Subcutaneous abdominal adipose tissue (tissue), 5 donors: Measurements from ENCODE around the gene GTF3C5.
"Not testable (repeated sequence)": the region's sequence is repeated elsewhere in the genome, so short reads cannot be mapped to it uniquely, and the experiment has no call there.

Experiments
- H3K27ac ChIP-seq: one replicate; pipeline ENCODE4 v1.7.0; 2013; ENCODE audit warnings: low read depth, mild to moderate bottlenecking, inconsistent platforms, low read length, moderate library complexity
- H3K27me3 ChIP-seq, 5 donors: one replicate each; pipeline ENCODE4 v1.7.0; 2013; ENCODE audit warnings: low read length in 5 of 5, inconsistent platforms in 1 of 5; ENCODE audit not compliant: control insufficient read depth in 5 of 5, insufficient read depth in 4 of 5
- H3K36me3 ChIP-seq, 5 donors: one replicate each; pipeline ENCODE4 v1.7.0; 2013; ENCODE audit warnings: low read length in 5 of 5; ENCODE audit not compliant: control insufficient read depth in 5 of 5, insufficient read depth in 5 of 5
- H3K4me1 ChIP-seq, 5 donors: one replicate each; pipeline ENCODE4 v1.7.0; 2013; ENCODE audit warnings: low read length in 5 of 5, mild to moderate bottlenecking in 3 of 5, moderate library complexity in 1 of 5; ENCODE audit not compliant: control insufficient read depth in 5 of 5, insufficient read depth in 5 of 5
- H3K4me3 ChIP-seq, 5 donors: one replicate each; pipeline ENCODE4 v1.7.0; 2013; ENCODE audit warnings: low read length in 5 of 5, low read depth in 1 of 5
- H3K9ac ChIP-seq, 5 donors: one replicate each; pipeline ENCODE4 v1.7.0; 2013; ENCODE audit warnings: low read length in 5 of 5, mild to moderate bottlenecking in 4 of 5, moderate library complexity in 3 of 5
- H3K9me3 ChIP-seq, 5 donors: one replicate each; pipeline ENCODE4 v1.7.0; 2013; ENCODE audit warnings: low read length in 5 of 5; ENCODE audit not compliant: control insufficient read depth in 5 of 5
- donor health status: healthy.
- donor health status: healthy.
- donor health status: healthy.
- donor health status: healthy.
- donor health status: healthy.

The GTF3C5 gene

DNA sequence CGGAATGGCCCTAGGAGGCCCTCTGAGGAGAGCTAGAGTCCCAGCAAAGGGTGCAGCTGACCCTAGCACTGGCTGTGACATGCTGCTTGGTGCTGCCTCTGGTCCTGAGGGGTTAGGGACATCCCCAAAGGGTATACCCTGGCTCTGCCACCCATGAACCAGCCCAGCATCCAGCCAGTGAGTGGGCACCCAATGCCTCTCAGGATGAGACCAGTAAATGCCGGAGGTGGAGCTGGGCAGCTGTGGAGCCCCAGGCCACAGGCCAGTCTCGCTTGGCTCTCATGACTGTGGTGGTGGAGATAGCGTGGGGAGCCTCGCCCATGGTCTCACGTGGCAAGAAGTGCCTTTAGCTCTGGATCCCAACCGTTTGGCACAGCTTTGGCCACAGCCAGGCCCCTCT, 27.3 kb downstream of the GTF3C5 start:
- H3K4me1 ChIP-seq = peaks cover 0 to 24% (median 18%) of the 10 kb centered on the region in 5 donors
- H3K27me3 ChIP-seq = no peaks in the 10 kb centered on the region
- peaks cover 0 to 58% (median 53%) of the 10 kb centered on the region in 5 donors for H3K36me3 ChIP-seq
- no peaks in the 10 kb centered on the region for H3K9me3 ChIP-seq
- no peak overlapping the region for H3K9ac ChIP-seq
- H3K27ac ChIP-seq = no peak overlapping the region
- H3K4me3 ChIP-seq = no peak overlapping the region

DNA sequence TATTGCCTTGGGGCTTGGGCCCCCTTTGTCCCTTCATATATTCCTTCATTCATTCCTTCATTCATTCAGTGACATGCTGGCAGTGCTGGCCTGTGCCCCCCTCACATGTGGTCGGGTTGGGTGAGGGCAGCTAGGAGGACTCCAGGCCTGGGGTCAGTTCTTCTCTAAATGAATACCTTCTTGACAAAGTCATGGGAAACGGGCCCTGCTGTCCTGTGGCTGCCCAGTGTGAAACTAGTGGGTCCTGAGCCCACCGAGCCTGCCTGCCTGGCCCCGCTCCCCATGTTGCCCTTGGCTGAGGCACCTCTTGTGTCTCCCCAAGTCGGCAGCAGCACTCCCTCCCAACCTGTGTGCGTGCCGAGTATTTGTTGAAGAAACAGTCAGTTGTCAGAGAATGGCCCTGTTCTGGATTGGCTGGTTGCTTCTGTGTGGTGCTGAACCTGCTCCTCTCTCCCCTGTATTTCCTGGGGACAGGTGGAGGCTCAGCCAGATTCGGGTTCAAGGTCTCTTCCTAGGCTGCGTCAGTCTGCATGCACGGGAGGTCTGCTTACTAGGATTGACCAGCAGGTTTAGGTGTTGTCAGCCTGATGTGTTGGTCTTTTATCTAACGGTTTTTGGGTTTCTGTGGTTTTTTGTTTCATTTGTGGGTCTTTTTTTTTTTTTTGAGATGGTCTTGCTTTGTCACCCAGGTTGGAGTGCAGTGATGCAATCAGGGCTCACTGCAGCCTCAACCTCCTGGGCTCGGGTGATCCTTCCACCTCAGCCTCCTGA, 27.9 kb downstream of the GTF3C5 start:
- Histone ChIP-seq H3K27me3 (no peaks in the 10 kb centered on the region), H3K4me3 (no peak overlapping the region), H3K36me3 (peaks cover 0 to 52% (median 46%) of the 10 kb centered on the region in 5 donors), H3K27ac (no peak overlapping the region), H3K9ac (no peak overlapping the region), H3K9me3 (no peaks in the 10 kb centered on the region), H3K4me1 (peaks cover 0 to 24% (median 18%) of the 10 kb centered on the region in 5 donors)

GRCh38 chr9:133059623-133060022, 28.8 kb downstream of the GTF3C5 start:
- Histone ChIP-seq H3K27ac (no peak overlapping the region), H3K9me3 (no peaks in the 10 kb centered on the region), H3K27me3 (no peaks in the 10 kb centered on the region), H3K36me3 (peaks cover 0 to 43% (median 38%) of the 10 kb centered on the region in 5 donors), H3K4me3 (no peak overlapping the region), H3K4me1 (peaks cover 0 to 21% (median 18%) of the 10 kb centered on the region in 5 donors), H3K9ac (no peak overlapping the region)

GRCh38 chr9:133060417-133060841, 29.6 kb downstream of the GTF3C5 start:
- Histone ChIP-seq H3K27ac (no peak overlapping the region), H3K36me3 (peaks cover 0 to 37% (median 31%) of the 10 kb centered on the region in 5 donors)

GRCh38 chr9:133061019-133061763, 30.4 kb downstream of the GTF3C5 start:
- Histone ChIP-seq H3K36me3 (peaks cover 0 to 29% (median 26%) of the 10 kb centered on the region in 5 donors), H3K4me1 (peaks cover 0 to 12% (median 6%) of the 10 kb centered on the region in 5 donors)
- H3K27me3 ChIP-seq, H3K27ac ChIP-seq, H3K4me3 ChIP-seq, H3K9me3 ChIP-seq, H3K9ac ChIP-seq: not testable (repeated sequence)

More at GRCh38 chr9:133060417-133060841, 29.6 kb downstream of the GTF3C5 start:
- Histone ChIP-seq H3K27me3 (no peaks in the 10 kb centered on the region), H3K9me3 (no peaks in the 10 kb centered on the region), H3K4me3 (no peak overlapping the region), H3K9ac (no peak overlapping the region), H3K4me1 (peaks cover 0 to 15% (median 10%) of the 10 kb centered on the region in 5 donors)

DNA sequence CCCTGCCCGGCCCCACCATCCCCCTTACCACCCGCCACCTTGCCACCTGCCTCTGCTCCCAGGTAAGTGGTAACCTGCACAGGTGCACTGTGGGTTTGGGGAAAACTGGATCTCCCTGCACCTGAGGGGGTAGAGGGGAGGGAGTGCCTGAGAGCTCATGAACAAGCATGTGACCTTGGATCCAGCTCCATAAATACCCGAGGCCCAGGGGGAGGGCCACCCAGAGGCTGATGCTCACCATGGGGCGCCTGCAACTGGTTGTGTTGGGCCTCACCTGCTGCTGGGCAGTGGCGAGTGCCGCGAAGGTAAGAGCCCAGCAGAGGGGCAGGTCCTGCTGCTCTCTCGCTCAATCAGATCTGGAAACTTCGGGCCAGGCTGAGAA, 31.0 kb downstream of the GTF3C5 start, which contains the start of gene CEL:
TSS of gene CEL (plus strand) at position 218 of the 382 bp plus-strand sequence. CDS start at position 240, 22 bp downstream.
- Histone ChIP-seq H3K4me1 (peaks cover 0 to 12% (median 6%) of the 10 kb centered on the region in 5 donors), H3K36me3 (peaks cover 0 to 24% (median 20%) of the 10 kb centered on the region in 5 donors)
- not testable (repeated sequence) for H3K9ac ChIP-seq, H3K4me3 ChIP-seq, H3K27ac ChIP-seq, H3K9me3 ChIP-seq, H3K27me3 ChIP-seq

GRCh38 chr9:133062569-133062968, 31.8 kb downstream of the GTF3C5 start:
- not testable (repeated sequence) for H3K9ac ChIP-seq, H3K9me3 ChIP-seq, H3K27me3 ChIP-seq, H3K27ac ChIP-seq, H3K4me3 ChIP-seq
- H3K36me3 ChIP-seq = peaks cover 0 to 16% (median 13%) of the 10 kb centered on the region in 5 donors
- peaks cover 0 to 12% (median 6%) of the 10 kb centered on the region in 5 donors for H3K4me1 ChIP-seq

DNA sequence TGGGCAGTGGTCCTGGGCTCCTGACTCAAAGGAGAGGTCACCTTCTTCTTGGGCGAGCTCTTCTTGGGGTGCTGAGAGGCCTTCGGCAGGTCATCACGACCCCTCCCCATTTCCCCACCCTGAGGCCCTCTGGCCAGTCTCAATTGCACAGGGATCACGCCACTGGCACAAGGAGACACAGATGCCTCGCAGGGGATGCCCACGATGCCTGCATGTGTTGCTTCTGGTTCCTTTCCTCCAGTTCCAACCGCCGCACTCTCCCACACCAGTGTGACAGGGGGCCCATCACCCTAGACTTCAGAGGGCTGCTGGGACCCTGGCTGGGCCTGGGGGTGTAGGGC, 32.3 kb downstream of the GTF3C5 start:
- no peak overlapping the region for H3K4me3 ChIP-seq
- H3K9me3 ChIP-seq = no peaks in the 10 kb centered on the region
- no peak overlapping the region for H3K27ac ChIP-seq
- peaks cover 0 to 10% (median 7%) of the 10 kb centered on the region in 5 donors for H3K36me3 ChIP-seq
- H3K4me1 ChIP-seq = peaks cover 0 to 12% (median 6%) of the 10 kb centered on the region in 5 donors
- H3K27me3 ChIP-seq = no peaks in the 10 kb centered on the region
- no peak overlapping the region for H3K9ac ChIP-seq

DNA sequence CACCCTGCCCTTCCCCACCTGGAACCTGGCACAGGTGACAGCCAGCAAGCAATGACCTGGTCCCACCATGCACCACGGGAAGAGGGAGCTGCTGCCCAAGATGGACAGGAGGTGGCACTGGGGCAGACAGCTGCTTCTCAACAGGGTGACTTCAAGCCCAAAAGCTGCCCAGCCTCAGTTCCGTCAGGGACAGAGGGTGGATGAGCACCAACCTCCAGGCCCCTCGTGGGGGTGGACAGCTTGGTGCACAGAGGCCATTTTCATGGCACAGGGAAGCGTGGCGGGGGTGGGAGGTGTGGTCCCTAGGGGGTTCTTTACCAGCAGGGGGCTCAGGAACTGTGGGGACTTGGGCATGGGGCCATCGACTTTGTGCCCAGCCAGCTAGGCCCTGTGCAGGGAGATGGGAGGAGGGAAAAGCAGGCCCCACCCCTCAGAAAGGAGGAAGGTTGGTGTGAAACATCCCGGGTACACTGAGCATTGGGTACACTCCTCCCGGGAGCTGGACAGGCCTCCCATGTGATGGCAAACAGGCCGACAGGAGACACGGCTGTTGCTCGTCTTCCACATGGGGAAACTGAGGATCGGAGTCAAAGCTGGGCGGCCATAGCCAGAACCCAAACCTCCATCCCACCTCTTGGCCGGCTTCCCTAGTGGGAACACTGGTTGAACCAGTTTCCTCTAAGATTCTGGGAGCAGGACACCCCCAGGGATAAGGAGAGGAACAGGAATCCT, 32.9 kb downstream of the GTF3C5 start:
- H3K4me1 ChIP-seq = peaks cover 0 to 12% (median 6%) of the 10 kb centered on the region in 5 donors
- no peaks in the 10 kb centered on the region for H3K9me3 ChIP-seq
- peaks cover 0 to 5% (median 4%) of the 10 kb centered on the region in 5 donors for H3K36me3 ChIP-seq
- no peaks in the 10 kb centered on the region for H3K27me3 ChIP-seq
- no peak overlapping the region for H3K27ac ChIP-seq
- H3K9ac ChIP-seq = no peak overlapping the region
- no peak overlapping the region for H3K4me3 ChIP-seq
